Naive thymus-derived CD4-positive, alpha-beta T cell (primary cell): Measurements from ENCODE around the gene TRPM8. TPM values are rescaled to one million over a fixed set of nuclear protein-coding genes. Genes with fewer than 3 reads are reported as not detected.

ENCODE experiments used
- ATAC-seq: fragments of 150-1000 bp; cut with Tn5 transposase; 2 replicates; pipeline ENCODE4 v1.10.0; 2021; ENCODE audit warnings: mild to moderate bottlenecking, moderate library complexity
- CTCF ChIA-PET: fragments of 350-600 bp; sonication (Branson Sonifier 250); formaldehyde crosslinking; loops from one replicate; lab custom pipeline; 2021; ENCODE audit warnings: antibody characterized with exemption; lab: Charles Lee
- POLR2A ChIA-PET: fragments of 350-600 bp; sonication (Branson Sonifier 250); formaldehyde crosslinking; loops from one replicate; lab custom pipeline; 2021; ENCODE audit warnings: antibody characterized with exemption, inconsistent platforms; lab: Charles Lee
- DNase-seq, 9 donors: peaks; one replicate each; pipeline versions ENCODE4 v3.0.0 to v3.0.0-alpha.2; 2020 to 2022; ENCODE audit warnings: mixed read lengths in 1 of 9
- H3K27ac ChIP-seq: one replicate; pipeline ENCODE4 v1.7.0; 2013; ENCODE audit warnings: mild to moderate bottlenecking, low read depth, low read length, moderate library complexity
- H3K27me3 ChIP-seq, 2 donors: one replicate each; pipeline ENCODE4 v1.7.0; 2013; ENCODE audit warnings: low read length in 2 of 2, mild to moderate bottlenecking in 2 of 2, moderate library complexity in 2 of 2; ENCODE audit not compliant: control insufficient read depth in 2 of 2, insufficient read depth in 2 of 2
- H3K36me3 ChIP-seq, 3 experiments: 1 replicate in 2 of 3; 2 replicates in 1 of 3; pipeline ENCODE4 v1.7.0; 2013; ENCODE audit warnings: low read length in 3 of 3, mild to moderate bottlenecking in 3 of 3, moderate library complexity in 1 of 3; ENCODE audit not compliant: insufficient read depth in 3 of 3, control insufficient read depth in 2 of 3
- H3K4me1 ChIP-seq, 2 donors: one replicate each; pipeline ENCODE4 v1.7.0; 2013; ENCODE audit warnings: low read length in 2 of 2, mild to moderate bottlenecking in 2 of 2, moderate library complexity in 1 of 2; ENCODE audit not compliant: control insufficient read depth in 2 of 2, insufficient read depth in 2 of 2
- H3K4me3 ChIP-seq: 2 replicates; pipeline ENCODE4 v1.7.0; 2013; ENCODE audit warnings: mild to moderate bottlenecking, low read length
- H3K9me3 ChIP-seq, 3 experiments: 1 replicate in 2 of 3; 2 replicates in 1 of 3; pipeline ENCODE4 v1.7.0; 2013; ENCODE audit warnings: low read length in 3 of 3; ENCODE audit not compliant: control insufficient read depth in 2 of 3
- H3K27ac Mint-ChIP-seq, 9 donors: one replicate each; pipeline ENCODE4 v1.8.0; 2020 to 2022; ENCODE audit warnings: mixed read lengths in 9 of 9, mild to moderate bottlenecking in 8 of 9, moderate library complexity in 5 of 9, inconsistent platforms in 2 of 9
- H3K27me3 Mint-ChIP-seq, 5 donors: one replicate each; pipeline ENCODE4 v1.8.0; 2021 to 2022; ENCODE audit warnings: mixed read lengths in 5 of 5, mild to moderate bottlenecking in 1 of 5
- H3K36me3 Mint-ChIP-seq, 5 donors: one replicate each; pipeline ENCODE4 v1.8.0; 2020 to 2022; ENCODE audit warnings: mixed read lengths in 5 of 5, mild to moderate bottlenecking in 3 of 5, inconsistent platforms in 1 of 5
- H3K4me1 Mint-ChIP-seq, 7 donors: one replicate each; pipeline ENCODE4 v1.8.0; 2020 to 2022; ENCODE audit warnings: mixed read lengths in 7 of 7, mild to moderate bottlenecking in 3 of 7, inconsistent platforms in 1 of 7
- H3K4me3 Mint-ChIP-seq, 10 donors: one replicate each; pipeline ENCODE4 v1.8.0; 2020 to 2022; ENCODE audit warnings: mild to moderate bottlenecking in 10 of 10, mixed read lengths in 10 of 10, moderate library complexity in 6 of 10, inconsistent platforms in 2 of 10
- H3K9me3 Mint-ChIP-seq, 11 donors: one replicate each; pipeline ENCODE4 v1.8.0; 2020 to 2022; ENCODE audit warnings: mixed read lengths in 11 of 11, mild to moderate bottlenecking in 4 of 11, inconsistent platforms in 1 of 11, moderate library complexity in 1 of 11
- intact Hi-C, 2 donors: fragments of 100-400 bp; cut with micrococcal nuclease; formaldehyde crosslinking; loops; one replicate each; pipeline ENCODE4 v1.15.1; 2023
- polyA plus RNA-seq, 2 donors: library from polyadenylated mRNA; unstranded; fragments of 300-500 nt; fragmentation: Illumina TruSeq; gene quantifications; one replicate each; pipeline ENCODE4 v1.2.3, GENCODE V29; 2021
- total RNA-seq, 6 experiments: library from RNA in 5 of 6; stranded (reverse) in 5 of 6; gene quantifications; 1 replicate in 5 of 6; 2 replicates in 1 of 6; pipeline ENCODE4 v1.2.3 and lab custom pipeline; 2021 to 2026

TRPM8 gene
- total and polyA plus RNA-seq, 7 experiments from 2014 or later: not detected

DNA sequence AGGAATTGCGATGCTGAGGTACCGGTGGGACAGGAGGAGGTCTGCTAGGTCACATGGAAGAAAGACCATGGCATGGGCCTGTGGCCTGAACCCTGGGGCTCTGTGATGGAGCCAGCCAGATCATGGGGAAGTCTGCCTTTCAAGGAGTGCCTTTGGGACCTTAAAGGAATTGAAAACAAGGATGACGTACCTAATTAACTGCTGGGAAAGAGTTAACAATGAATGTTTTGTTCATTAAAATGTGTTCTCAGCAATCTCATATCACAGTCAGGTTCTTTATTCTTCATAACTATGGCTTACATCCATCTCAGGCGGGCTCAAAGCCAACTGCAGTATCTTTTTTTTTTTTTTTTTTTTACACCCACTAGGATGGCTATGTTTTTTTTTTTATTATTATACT is 25.6 kb downstream of the TRPM8 start:
- Histone ChIP-seq H3K4me3 (no peak overlapping the region), H3K27ac (no peak overlapping the region), H3K36me3 (no peaks in the 10 kb centered on the region), H3K4me1 (peaks cover 0 to 5% of the 10 kb centered on the region in 2 donors), H3K9me3 (no peaks in the 10 kb centered on the region), H3K27me3 (peaks cover 0 to 2% of the 10 kb centered on the region in 2 donors)
- CTCF ChIA-PET: no interaction called here
- Mint-ChIP-seq H3K36me3 (peaks cover 0 to 6% (median 0%) of the 10 kb centered on the region in 5 donors), H3K9me3 (peaks cover 0 to 20% (median 4%) of the 10 kb centered on the region in 11 donors), H3K27ac (no peak overlapping the region), H3K4me1 (peaks cover 0 to 13% (median 8%) of the 10 kb centered on the region in 7 donors), H3K4me3 (no peak overlapping the region), H3K27me3 (peaks cover 44 to 64% (median 55%) of the 10 kb centered on the region in 5 donors)
- POLR2A ChIA-PET: no interaction called here
- intact Hi-C loops: no loop called here
- ATAC-seq (no peak), DNase-seq (no peak)

DNA sequence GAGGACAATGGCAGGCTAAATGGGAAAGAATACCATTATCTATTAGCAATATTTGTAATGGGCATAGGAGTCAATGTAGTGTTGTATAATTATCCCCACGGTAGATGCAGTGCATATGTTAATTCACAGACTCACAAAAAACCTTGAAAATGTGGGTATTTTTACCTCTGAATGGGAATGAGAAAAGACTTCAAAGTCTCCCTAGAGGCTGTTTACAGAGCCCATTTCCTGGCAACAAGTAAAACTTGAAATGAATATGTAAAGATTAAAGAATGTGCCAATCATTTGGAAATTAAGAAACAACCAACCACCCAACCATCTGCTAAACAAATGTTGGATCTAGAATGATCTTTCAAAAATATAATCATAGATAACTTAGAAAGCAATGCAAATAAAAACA is 27.1 kb downstream of the TRPM8 start:
- H3K9me3 ChIP-seq: no peaks in the 10 kb centered on the region
- DNase-seq (no peak), ATAC-seq (no peak)
- ChIA-PET POLR2A (no interaction called here), CTCF (no interaction called here)
- no peak overlapping the region for H3K27ac Mint-ChIP-seq
- peaks cover 34 to 56% (median 48%) of the 10 kb centered on the region in 5 donors for H3K27me3 Mint-ChIP-seq
- peaks cover 0 to 3% (median 1%) of the 10 kb centered on the region in 7 donors for H3K4me1 Mint-ChIP-seq
- H3K36me3 Mint-ChIP-seq: peaks cover 0 to 6% (median 0%) of the 10 kb centered on the region in 5 donors
- no peak overlapping the region for H3K4me3 Mint-ChIP-seq
- H3K9me3 Mint-ChIP-seq: peaks cover 0 to 20% (median 4%) of the 10 kb centered on the region in 11 donors
- no peaks in the 10 kb centered on the region for H3K36me3 ChIP-seq
- H3K27me3 ChIP-seq: peaks cover 0 to 4% of the 10 kb centered on the region in 2 donors
- H3K4me3 ChIP-seq: no peak overlapping the region
- no peaks in the 10 kb centered on the region for H3K4me1 ChIP-seq
- no peak overlapping the region for H3K27ac ChIP-seq
- intact Hi-C loops: no loop called here

DNA sequence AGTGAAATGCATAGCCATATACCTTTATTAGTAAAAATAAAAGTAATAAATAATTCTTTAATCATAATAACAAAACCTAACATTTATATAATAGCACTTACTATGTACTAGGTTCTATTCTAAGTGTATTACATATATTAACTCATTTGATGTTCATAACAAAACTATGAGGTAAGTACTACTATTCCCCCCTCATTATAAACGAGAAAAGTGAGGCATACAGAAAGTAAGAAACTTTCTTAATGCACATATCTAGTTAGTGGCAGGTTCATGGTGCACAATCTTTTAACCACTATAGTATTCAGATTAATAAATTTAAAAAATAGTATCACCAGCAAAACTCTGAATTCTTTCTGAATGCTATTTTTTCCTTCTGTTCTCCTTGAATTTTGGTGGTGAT is 27.5 kb downstream of the TRPM8 start:
- no peak overlapping the region for H3K4me3 Mint-ChIP-seq
- Histone ChIP-seq H3K4me1 (no peaks in the 10 kb centered on the region), H3K36me3 (no peaks in the 10 kb centered on the region), H3K27me3 (peaks cover 0 to 4% of the 10 kb centered on the region in 2 donors), H3K9me3 (no peaks in the 10 kb centered on the region), H3K4me3 (no peak overlapping the region), H3K27ac (no peak overlapping the region)
- peaks cover 29 to 56% (median 44%) of the 10 kb centered on the region in 5 donors for H3K27me3 Mint-ChIP-seq
- POLR2A ChIA-PET: no interaction called here
- CTCF ChIA-PET: no interaction called here
- peaks cover 0 to 6% (median 0%) of the 10 kb centered on the region in 5 donors for H3K36me3 Mint-ChIP-seq
- intact Hi-C loops: no loop called here
- no peak overlapping the region for H3K27ac Mint-ChIP-seq
- peaks cover 0 to 1% (median 0%) of the 10 kb centered on the region in 7 donors for H3K4me1 Mint-ChIP-seq
- no peak for ATAC-seq
- DNase-seq: no peak
- H3K9me3 Mint-ChIP-seq: peaks cover 0 to 20% (median 4%) of the 10 kb centered on the region in 11 donors

DNA sequence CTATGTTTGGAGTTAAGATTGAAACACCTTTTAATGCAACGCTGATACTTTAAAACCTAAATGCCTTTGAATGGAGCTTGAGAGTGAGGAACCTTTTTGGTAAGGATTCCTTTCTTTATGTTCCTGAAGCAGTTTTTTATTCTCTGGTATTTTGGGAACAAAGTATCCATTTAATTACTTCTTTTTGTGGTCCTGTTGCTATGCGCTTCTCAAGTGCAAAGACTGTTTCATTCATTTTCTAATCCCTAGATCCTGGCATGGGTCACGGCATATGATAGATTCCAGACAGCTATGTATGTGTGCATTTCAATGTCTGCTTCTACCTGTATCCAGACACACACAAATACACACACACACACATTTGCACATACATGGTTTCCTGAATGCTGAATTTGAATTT is 28.0 kb downstream of the TRPM8 start:
- peaks cover 26 to 56% (median 45%) of the 10 kb centered on the region in 5 donors for H3K27me3 Mint-ChIP-seq

DNA sequence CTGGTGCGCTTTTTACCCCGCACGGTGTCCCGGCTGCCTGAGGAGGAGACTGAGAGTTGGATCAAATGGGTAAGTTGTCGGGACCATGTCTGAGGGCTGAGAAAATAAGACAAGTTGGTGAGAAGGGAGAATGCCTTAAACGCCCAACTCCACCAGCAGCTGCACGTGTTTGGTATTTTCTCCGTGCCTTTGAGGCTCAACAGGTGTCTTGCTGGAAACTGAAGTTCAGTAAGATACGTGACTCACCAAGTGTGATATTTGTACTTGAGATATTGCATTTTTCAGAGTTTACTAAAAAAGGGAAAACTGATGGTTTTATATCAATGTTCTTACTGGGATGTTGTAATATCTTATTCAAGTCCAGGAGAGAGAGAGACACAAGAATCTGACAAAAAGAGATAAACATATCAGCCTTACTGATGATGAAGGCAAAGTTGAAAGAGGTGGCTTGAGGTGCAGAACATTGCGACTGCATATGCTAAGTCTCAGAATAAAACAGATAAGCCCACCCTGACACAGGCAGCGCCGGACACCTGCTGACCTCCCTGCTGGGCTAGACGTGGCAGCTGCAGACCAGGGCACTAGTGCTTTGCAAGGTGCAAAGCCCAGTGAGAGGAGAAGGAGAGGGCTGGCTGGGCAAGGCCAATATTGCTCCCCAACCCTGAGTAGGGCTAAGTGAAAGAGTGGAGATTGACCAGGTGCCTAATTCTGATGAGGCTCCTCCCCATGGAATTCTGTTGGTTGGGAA is 33.1 kb downstream of the TRPM8 start:
- Mint-ChIP-seq H3K27ac (no peak overlapping the region), H3K36me3 (no peaks in the 10 kb centered on the region), H3K27me3 (peaks cover 15 to 63% (median 43%) of the 10 kb centered on the region in 5 donors), H3K4me1 (no peaks in the 10 kb centered on the region), H3K9me3 (peaks cover 0 to 5% (median 0%) of the 10 kb centered on the region in 11 donors), H3K4me3 (no peak overlapping the region)
- no peaks in the 10 kb centered on the region for H3K4me1 ChIP-seq
- intact Hi-C loops: no loop called here
- no peaks in the 10 kb centered on the region for H3K9me3 ChIP-seq
- H3K27me3 ChIP-seq: peaks cover 0 to 4% of the 10 kb centered on the region in 2 donors
- no peaks in the 10 kb centered on the region for H3K36me3 ChIP-seq
- DNase-seq (no peak), ATAC-seq (no peak)
- no peak overlapping the region for H3K4me3 ChIP-seq
- no peak overlapping the region for H3K27ac ChIP-seq
- ChIA-PET POLR2A (no interaction called here), CTCF (no interaction called here)

More for the DNA sequence above, 28.0 kb downstream of the TRPM8 start:
- H3K4me1 Mint-ChIP-seq: peaks cover 0 to 1% (median 0%) of the 10 kb centered on the region in 7 donors
- CTCF ChIA-PET: no interaction called here
- H3K9me3 Mint-ChIP-seq: peaks cover 0 to 20% (median 4%) of the 10 kb centered on the region in 11 donors
- intact Hi-C loops: no loop called here
- no peak overlapping the region for H3K4me3 Mint-ChIP-seq
- H3K4me3 ChIP-seq: no peak overlapping the region
- H3K27ac ChIP-seq: no peak overlapping the region
- DNase-seq (no peak), ATAC-seq (no peak)
- H3K27me3 ChIP-seq: peaks cover 0 to 4% of the 10 kb centered on the region in 2 donors
- H3K9me3 ChIP-seq: no peaks in the 10 kb centered on the region
- no peak overlapping the region for H3K27ac Mint-ChIP-seq
- no peaks in the 10 kb centered on the region for H3K4me1 ChIP-seq
- peaks cover 0 to 6% (median 0%) of the 10 kb centered on the region in 5 donors for H3K36me3 Mint-ChIP-seq
- no peaks in the 10 kb centered on the region for H3K36me3 ChIP-seq
- POLR2A ChIA-PET: no interaction called here

DNA sequence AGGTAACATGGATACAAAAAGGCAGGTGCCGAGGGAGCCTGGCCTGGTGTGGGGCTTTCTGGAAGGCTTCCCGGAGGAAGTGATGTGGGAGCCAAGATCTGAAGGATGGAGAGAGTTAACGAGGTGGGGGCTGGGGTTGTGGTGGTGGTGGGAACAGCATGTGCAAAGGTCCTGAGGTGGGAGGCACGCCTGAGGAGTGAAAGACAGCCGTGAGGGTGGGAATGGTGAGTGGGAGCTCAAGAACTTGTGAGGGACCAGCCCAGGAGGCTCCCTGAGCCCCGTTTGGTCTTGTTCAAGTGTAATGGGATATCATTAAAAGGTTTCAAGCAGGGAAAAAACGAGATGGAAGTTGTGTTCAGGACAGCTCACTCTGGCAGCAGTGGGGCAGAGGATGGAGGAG is 35.2 kb downstream of the TRPM8 start:
- H3K9me3 Mint-ChIP-seq: peaks cover 0 to 5% (median 0%) of the 10 kb centered on the region in 11 donors
- no peaks in the 10 kb centered on the region for H3K4me1 Mint-ChIP-seq
- H3K27ac ChIP-seq: no peak overlapping the region
- H3K36me3 ChIP-seq: no peaks in the 10 kb centered on the region
- no peak overlapping the region for H3K4me3 Mint-ChIP-seq
- H3K9me3 ChIP-seq: no peaks in the 10 kb centered on the region
- ATAC-seq: no peak
- DNase-seq: no peak
- H3K27ac Mint-ChIP-seq: no peak overlapping the region
- peaks cover 12 to 59% (median 39%) of the 10 kb centered on the region in 5 donors for H3K27me3 Mint-ChIP-seq
- peaks cover 0 to 4% of the 10 kb centered on the region in 2 donors for H3K27me3 ChIP-seq
- no peak overlapping the region for H3K4me3 ChIP-seq
- H3K4me1 ChIP-seq: no peaks in the 10 kb centered on the region
- POLR2A ChIA-PET: no interaction called here
- intact Hi-C loops: no loop called here
- CTCF ChIA-PET: no interaction called here
- H3K36me3 Mint-ChIP-seq: no peaks in the 10 kb centered on the region
